ENCODE measurements around the gene PSMG1.

The PSMG1 gene

GRCh38 chr21:39173716-39174680 lies 9.3 kb downstream of the PSMG1 start:
- DNase-seq (ENCODE audit: low spot score) (no peak), ATAC-seq (ENCODE audit: low read depth) (no peak)
- peaks cover 70% of the 10 kb centered on the region for H3K36me3 ChIP-seq (ENCODE audit: low read depth)
- no peak for TF ChIP-seq CTCF (IDR thresholded peaks at IDR 0.05; ENCODE audit: poor library complexity, severe bottlenecking)
- H3K27me3 ChIP-seq (ENCODE audit: insufficient read depth, poor library complexity, severe bottlenecking) = no peaks in the 10 kb centered on the region
- no peak overlapping the region for H3K27ac ChIP-seq (ENCODE audit: poor library complexity, severe bottlenecking)
- H3K9me3 ChIP-seq (ENCODE audit: severe bottlenecking) = no peaks in the 10 kb centered on the region
- no peak overlapping the region for H3K4me3 ChIP-seq (ENCODE audit: severe bottlenecking)
- H3K4me1 ChIP-seq (ENCODE audit: insufficient read depth, poor library complexity, severe bottlenecking) = no peaks in the 10 kb centered on the region

- no peak overlapping the region for H3K4me3 ChIP-seq (ENCODE audit: severe bottlenecking)
- H3K4me1 ChIP-seq (ENCODE audit: insufficient read depth, poor library complexity, severe bottlenecking) = no peaks in the 10 kb centered on the region
- no peaks in the 10 kb centered on the region for H3K27me3 ChIP-seq (ENCODE audit: insufficient read depth, poor library complexity, severe bottlenecking)
- H3K27ac ChIP-seq (ENCODE audit: poor library complexity, severe bottlenecking) = no peak overlapping the region
- no peak for TF ChIP-seq CTCF (IDR thresholded peaks at IDR 0.05; ENCODE audit: poor library complexity, severe bottlenecking)
- no peaks in the 10 kb centered on the region for H3K9me3 ChIP-seq (ENCODE audit: severe bottlenecking)
- ATAC-seq (ENCODE audit: low read depth) = no peak
- DNase-seq (ENCODE audit: low spot score) = no peak
- H3K36me3 ChIP-seq (ENCODE audit: low read depth) = peaks cover 29% of the 10 kb centered on the region
These were observed 13.3 kb downstream of the PSMG1 start for GRCh38 chr21:39169906-39170305.

GRCh38 chr21:39168800-39169199 lies 14.5 kb downstream of the PSMG1 start:
- Histone ChIP-seq H3K9me3 (ENCODE audit: severe bottlenecking) (peaks cover 6% of the 10 kb centered on the region), H3K4me3 (ENCODE audit: severe bottlenecking) (no peak overlapping the region), H3K27me3 (ENCODE audit: insufficient read depth, poor library complexity, severe bottlenecking) (no peaks in the 10 kb centered on the region), H3K4me1 (ENCODE audit: insufficient read depth, poor library complexity, severe bottlenecking) (no peaks in the 10 kb centered on the region), H3K36me3 (ENCODE audit: low read depth) (peaks cover 18% of the 10 kb centered on the region), H3K27ac (ENCODE audit: poor library complexity, severe bottlenecking) (no peak overlapping the region)
- no peak for TF ChIP-seq CTCF (IDR thresholded peaks at IDR 0.05; ENCODE audit: poor library complexity, severe bottlenecking)
- no peak for DNase-seq (ENCODE audit: low spot score)
- no peak for ATAC-seq (ENCODE audit: low read depth)

GRCh38 chr21:39164523-39164922 lies 18.7 kb downstream of the PSMG1 start:
- Histone ChIP-seq H3K27ac (ENCODE audit: poor library complexity, severe bottlenecking) (no peak overlapping the region), H3K9me3 (ENCODE audit: severe bottlenecking) (peaks cover 6% of the 10 kb centered on the region), H3K4me3 (ENCODE audit: severe bottlenecking) (no peak overlapping the region), H3K4me1 (ENCODE audit: insufficient read depth, poor library complexity, severe bottlenecking) (no peaks in the 10 kb centered on the region), H3K27me3 (ENCODE audit: insufficient read depth, poor library complexity, severe bottlenecking) (no peaks in the 10 kb centered on the region), H3K36me3 (ENCODE audit: low read depth) (peaks cover under 1% of the 10 kb centered on the region; the same call in 1 of the 2 replicates)
- DNase-seq (ENCODE audit: low spot score) (no peak), ATAC-seq (ENCODE audit: low read depth) (no peak)
- TF ChIP-seq CTCF (IDR thresholded peaks at IDR 0.05; ENCODE audit: poor library complexity, severe bottlenecking) = no peak

GRCh38 chr21:39161064-39161463 lies 22.2 kb downstream of the PSMG1 start:
- Histone ChIP-seq H3K9me3 (ENCODE audit: severe bottlenecking) (peaks cover 6% of the 10 kb centered on the region), H3K4me1 (ENCODE audit: insufficient read depth, poor library complexity, severe bottlenecking) (no peaks in the 10 kb centered on the region), H3K27me3 (ENCODE audit: insufficient read depth, poor library complexity, severe bottlenecking) (no peaks in the 10 kb centered on the region), H3K27ac (ENCODE audit: poor library complexity, severe bottlenecking) (no peak overlapping the region), H3K4me3 (ENCODE audit: severe bottlenecking) (no peak overlapping the region), H3K36me3 (ENCODE audit: low read depth) (no peaks in the 10 kb centered on the region)
- ATAC-seq (ENCODE audit: low read depth) (no peak), DNase-seq (ENCODE audit: low spot score) (no peak)
- no peak for TF ChIP-seq CTCF (IDR thresholded peaks at IDR 0.05; ENCODE audit: poor library complexity, severe bottlenecking)
